Ishikawa (cell line): ENCODE measurements around the gene MAPKBP1.

Experiments
- CEBPB ChIP-seq: IDR thresholded peaks from 2 replicates; pipeline ENCODE4 v1.6.1; 2012
- CREB1 ChIP-seq: IDR thresholded peaks from 2 replicates; pipeline ENCODE4 v1.6.1; 2012; ENCODE audit warnings: low read depth
- EGR1 ChIP-seq: IDR thresholded peaks from 2 replicates; pipeline ENCODE4 v1.6.1; 2012
- EP300 ChIP-seq: IDR thresholded peaks from 2 replicates; pipeline ENCODE4 v1.6.1; 2012; ENCODE audit warnings: borderline replicate concordance
- FOXM1 ChIP-seq: IDR thresholded peaks from 2 replicates; pipeline ENCODE4 v1.6.1; 2012; ENCODE audit warnings: low read depth, borderline replicate concordance
- NFIC ChIP-seq: IDR thresholded peaks from 2 replicates; pipeline ENCODE4 v1.6.1; 2012
- RAD21 ChIP-seq: IDR thresholded peaks from 2 replicates; pipeline ENCODE4 v1.6.1; 2012; ENCODE audit warnings: low read depth
- TAF1 ChIP-seq: IDR thresholded peaks from 2 replicates; pipeline ENCODE4 v1.6.1; 2012; ENCODE audit warnings: low read depth, mild to moderate bottlenecking
- TCF12 ChIP-seq: IDR thresholded peaks from 2 replicates; pipeline ENCODE4 v1.6.1; 2012; ENCODE audit warnings: low read depth
- TEAD4 ChIP-seq: IDR thresholded peaks from 2 replicates; pipeline ENCODE4 v1.6.1; 2012
- YY1 ChIP-seq: IDR thresholded peaks from 2 replicates; pipeline ENCODE4 v1.6.1; 2012; ENCODE audit warnings: low read depth
- ZBTB7A ChIP-seq: IDR thresholded peaks from 2 replicates; pipeline ENCODE4 v1.6.1; 2012; ENCODE audit warnings: low read depth
- TF ChIP-seq, protein P1 (sequence below): IDR thresholded peaks from 2 replicates; pipeline ENCODE4 v1.6.1; 2012
- TF ChIP-seq, protein P2 (sequence below): IDR thresholded peaks from 2 replicates; pipeline ENCODE4 v1.6.1; 2012
- TF ChIP-seq, protein P3 (sequence below): IDR thresholded peaks from 2 replicates; pipeline ENCODE4 v1.6.1; 2012; ENCODE audit warnings: low read depth, mild to moderate bottlenecking

MAPKBP1 gene

DNA sequence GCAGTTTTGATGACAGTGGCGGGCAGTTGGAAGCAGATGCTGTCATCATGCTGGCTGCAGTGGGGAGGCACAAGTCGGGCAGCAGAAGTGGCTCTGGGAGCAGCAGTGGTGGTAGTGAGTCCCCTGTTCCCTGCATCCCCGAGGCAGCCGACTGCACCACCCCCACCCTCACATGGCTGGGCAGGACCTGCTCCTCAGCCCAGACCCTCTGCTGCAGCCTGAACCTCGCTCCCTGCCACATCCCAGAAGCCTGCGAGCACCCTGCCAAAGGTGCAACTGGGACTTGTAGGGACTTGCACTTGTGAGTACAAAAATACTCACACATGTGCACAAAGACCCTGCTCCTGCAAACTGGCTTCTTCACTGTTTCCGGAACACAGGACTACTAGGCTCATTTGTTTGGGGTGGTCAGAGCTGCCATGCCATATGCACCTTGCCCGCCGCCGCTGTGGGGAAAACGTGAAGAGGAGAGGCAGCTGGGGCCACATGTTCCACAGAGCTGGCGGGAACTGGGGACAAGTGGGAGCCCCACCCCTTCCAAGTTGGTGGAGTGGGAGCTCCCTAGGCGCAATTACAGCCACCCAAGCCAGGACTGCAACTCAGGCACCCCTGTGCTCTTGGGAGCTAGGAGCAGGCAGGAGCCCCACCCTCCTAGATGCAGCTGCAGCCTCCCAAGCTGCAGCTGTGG is 55.8 kb downstream of the MAPKBP1 start:
- TF ChIP-seq TEAD4, result no peak
- TF ChIP-seq FOXM1, result no peak
- TF ChIP-seq, protein P1, sequence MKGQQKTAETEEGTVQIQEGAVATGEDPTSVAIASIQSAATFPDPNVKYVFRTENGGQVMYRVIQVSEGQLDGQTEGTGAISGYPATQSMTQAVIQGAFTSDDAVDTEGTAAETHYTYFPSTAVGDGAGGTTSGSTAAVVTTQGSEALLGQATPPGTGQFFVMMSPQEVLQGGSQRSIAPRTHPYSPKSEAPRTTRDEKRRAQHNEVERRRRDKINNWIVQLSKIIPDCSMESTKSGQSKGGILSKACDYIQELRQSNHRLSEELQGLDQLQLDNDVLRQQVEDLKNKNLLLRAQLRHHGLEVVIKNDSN, result no peak
- TF ChIP-seq, protein P2, sequence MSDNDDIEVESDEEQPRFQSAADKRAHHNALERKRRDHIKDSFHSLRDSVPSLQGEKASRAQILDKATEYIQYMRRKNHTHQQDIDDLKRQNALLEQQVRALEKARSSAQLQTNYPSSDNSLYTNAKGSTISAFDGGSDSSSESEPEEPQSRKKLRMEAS, result no peak
- TF ChIP-seq TCF12, result no peak
- TF ChIP-seq EGR1, result no peak
- no peak for TF ChIP-seq ZBTB7A
- no peak for TF ChIP-seq RAD21
- no peak for TF ChIP-seq TAF1
- no peak for TF ChIP-seq CREB1
- TF ChIP-seq EP300, result no peak
- TF ChIP-seq CEBPB, result no peak
- no peak for TF ChIP-seq YY1
- TF ChIP-seq, protein P3, sequence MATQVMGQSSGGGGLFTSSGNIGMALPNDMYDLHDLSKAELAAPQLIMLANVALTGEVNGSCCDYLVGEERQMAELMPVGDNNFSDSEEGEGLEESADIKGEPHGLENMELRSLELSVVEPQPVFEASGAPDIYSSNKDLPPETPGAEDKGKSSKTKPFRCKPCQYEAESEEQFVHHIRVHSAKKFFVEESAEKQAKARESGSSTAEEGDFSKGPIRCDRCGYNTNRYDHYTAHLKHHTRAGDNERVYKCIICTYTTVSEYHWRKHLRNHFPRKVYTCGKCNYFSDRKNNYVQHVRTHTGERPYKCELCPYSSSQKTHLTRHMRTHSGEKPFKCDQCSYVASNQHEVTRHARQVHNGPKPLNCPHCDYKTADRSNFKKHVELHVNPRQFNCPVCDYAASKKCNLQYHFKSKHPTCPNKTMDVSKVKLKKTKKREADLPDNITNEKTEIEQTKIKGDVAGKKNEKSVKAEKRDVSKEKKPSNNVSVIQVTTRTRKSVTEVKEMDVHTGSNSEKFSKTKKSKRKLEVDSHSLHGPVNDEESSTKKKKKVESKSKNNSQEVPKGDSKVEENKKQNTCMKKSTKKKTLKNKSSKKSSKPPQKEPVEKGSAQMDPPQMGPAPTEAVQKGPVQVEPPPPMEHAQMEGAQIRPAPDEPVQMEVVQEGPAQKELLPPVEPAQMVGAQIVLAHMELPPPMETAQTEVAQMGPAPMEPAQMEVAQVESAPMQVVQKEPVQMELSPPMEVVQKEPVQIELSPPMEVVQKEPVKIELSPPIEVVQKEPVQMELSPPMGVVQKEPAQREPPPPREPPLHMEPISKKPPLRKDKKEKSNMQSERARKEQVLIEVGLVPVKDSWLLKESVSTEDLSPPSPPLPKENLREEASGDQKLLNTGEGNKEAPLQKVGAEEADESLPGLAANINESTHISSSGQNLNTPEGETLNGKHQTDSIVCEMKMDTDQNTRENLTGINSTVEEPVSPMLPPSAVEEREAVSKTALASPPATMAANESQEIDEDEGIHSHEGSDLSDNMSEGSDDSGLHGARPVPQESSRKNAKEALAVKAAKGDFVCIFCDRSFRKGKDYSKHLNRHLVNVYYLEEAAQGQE, result no peak
- TF ChIP-seq NFIC, result no peak

DNA sequence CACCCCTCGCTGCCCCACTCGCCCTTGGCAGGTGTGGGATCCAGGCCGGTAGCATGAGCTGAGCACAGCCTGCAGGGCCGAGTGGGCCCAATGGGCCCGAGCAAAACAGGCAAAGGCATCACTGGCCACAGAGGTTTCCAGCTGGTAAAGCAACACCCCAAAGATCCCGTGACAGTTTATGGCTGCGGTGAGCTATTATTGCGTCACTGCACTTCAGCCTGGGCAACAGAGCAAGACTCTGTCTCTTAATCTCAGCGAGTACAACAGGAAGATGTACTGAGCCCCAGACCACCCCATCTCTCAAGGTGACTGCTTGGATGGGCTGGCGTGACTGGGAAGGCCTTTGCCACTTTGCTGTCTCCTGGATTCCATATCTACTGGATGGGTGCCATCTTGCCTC is 57.9 kb downstream of the MAPKBP1 start:
- no peak for TF ChIP-seq RAD21
- TF ChIP-seq CEBPB, result peak; percentile 79

DNA sequence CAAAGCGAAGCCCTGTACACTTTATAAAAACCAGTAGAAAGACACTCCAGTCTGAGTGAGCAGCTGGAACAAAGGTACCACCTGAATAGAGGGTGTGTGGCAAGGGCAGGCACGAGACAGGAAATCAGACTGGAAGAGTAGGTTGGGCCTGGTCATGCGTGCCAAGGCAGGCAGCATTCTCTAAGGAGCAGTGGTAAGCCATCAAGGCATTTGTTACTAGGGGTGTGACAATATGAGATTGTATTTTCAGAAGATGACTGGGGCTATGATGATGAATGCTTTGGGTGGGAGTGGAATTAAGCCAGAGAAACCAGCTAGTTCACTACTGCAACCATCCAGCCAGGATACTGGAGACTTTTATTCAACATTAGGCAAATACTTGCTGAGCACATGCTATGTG is 58.6 kb downstream of the MAPKBP1 start:
- TF ChIP-seq CREB1 (no peak), EP300 (peak; percentile 95), TCF12 (peak; percentile 97), NFIC (peak; percentile 86), YY1 (peak; percentile 75), TAF1 (no peak), CEBPB (peak; percentile 92), EGR1 (no peak), RAD21 (peak; percentile 6; the same call in 1 of the 2 replicates), TEAD4 (peak; percentile 90), ZBTB7A (no peak), FOXM1 (peak; percentile 85)
- TF ChIP-seq, protein P3, result no peak
- TF ChIP-seq, protein P2, result peak; percentile 93
- TF ChIP-seq, protein P1, result peak; percentile 76

DNA sequence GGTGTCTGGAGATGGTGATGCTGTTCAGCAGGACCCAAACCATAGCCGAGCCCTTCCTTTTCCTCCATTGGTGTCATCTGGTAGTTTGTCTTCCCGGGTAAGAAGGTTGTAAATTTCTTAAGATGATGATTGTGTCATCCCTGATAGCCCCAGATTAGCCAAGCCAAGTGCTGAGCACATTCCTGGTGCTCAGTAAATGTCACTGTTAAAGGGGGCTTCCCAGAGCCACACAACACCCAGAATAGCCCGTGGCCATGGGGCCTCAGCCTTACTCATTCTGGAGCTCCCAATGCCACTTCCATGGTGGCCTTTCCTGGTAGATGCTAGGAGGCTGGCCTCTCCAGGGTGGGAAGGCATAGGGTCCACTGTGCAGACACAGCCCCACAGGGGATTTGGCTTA is 59.8 kb downstream of the MAPKBP1 start:
- no peak for TF ChIP-seq TCF12
- TF ChIP-seq CREB1, result no peak
- TF ChIP-seq CEBPB, result no peak
- TF ChIP-seq ZBTB7A, result no peak
- no peak for TF ChIP-seq EP300
- no peak for TF ChIP-seq TAF1
- TF ChIP-seq, protein P1, result no peak
- TF ChIP-seq NFIC, result no peak
- no peak for TF ChIP-seq EGR1
- TF ChIP-seq, protein P2, result no peak
- TF ChIP-seq, protein P3, result no peak
- no peak for TF ChIP-seq RAD21
